K562 (cell line): ENCODE measurements around the gene HEPACAM2. TPM values are rescaled to one million over a fixed set of nuclear protein-coding genes. Genes with fewer than 3 reads are reported as not detected.

ENCODE experiments used
- ATAC-seq: fragments of 200-7000 bp; cut with Tn5 transposase; 3 replicates; pipeline ENCODE4 v1.9.1; 2020; ENCODE audit warnings: moderate library complexity
- BruUV-seq: library from RNA; stranded (reverse); fragments of 400-500 nt; replicated peaks from 2 replicates; lab custom pipeline; 2021; lab: Mats Ljungman, UMichigan
- CTCF ChIA-PET: fragments of 300-600 bp; formaldehyde crosslinking; extraction: SDS; loops from one replicate; lab custom pipeline; 2021; ENCODE audit warnings: low intra/inter-chr PET ratio; lab: Yijun Ruan, JAX
- POLR2A ChIA-PET: fragments of 300-600, 350-650 bp; sonication (Branson Sonifier 250); formaldehyde crosslinking; extraction: SDS; loops from one replicate; lab custom pipeline; 2021; ENCODE audit warnings: antibody characterized with exemption, inconsistent platforms; lab: Yijun Ruan, JAX
- DNase-seq, 4 experiments: peaks; one replicate each; pipeline versions ENCODE4 v3.0.0 to v3.0.0-alpha.2; 2011 to 2018; ENCODE audit warnings: low spot score in 3 of 4, mixed read lengths in 3 of 4; ENCODE audit errors: extremely low read depth in 1 of 4
- FAIRE-seq: peaks from 2 replicates; lab custom pipeline; 2011; peaks lifted over from hg19 to GRCh38; lab: Jason Lieb, UNC
- H2AFZ ChIP-seq: 2 replicates; pipeline ENCODE4 v1.6.0; 2011; ENCODE audit warnings: low read depth, low read length, control low read depth, inconsistent platforms
- H3K27ac ChIP-seq: fragments of 200-600 bp; 3 replicates; pipeline ENCODE4 v1.8.0; 2011; ENCODE audit warnings: low read depth, mild to moderate bottlenecking, control low read depth, inconsistent platforms, low read length, moderate library complexity, mixed read lengths; ENCODE audit errors: extremely low read depth
- H3K27me3 ChIP-seq, 2 experiments: fragments of 300-600 bp in 1 of 2; 2 replicates in 1 of 2; 3 replicates in 1 of 2; pipeline versions ENCODE4 v1.6.0 to v1.8.0; 2011; ENCODE audit warnings: inconsistent platforms in 2 of 2, low read length in 2 of 2, mild to moderate bottlenecking in 1 of 2, mixed read lengths in 1 of 2, moderate library complexity in 1 of 2; ENCODE audit not compliant: control insufficient read depth in 2 of 2, insufficient read depth in 2 of 2
- H3K36me3 ChIP-seq: fragments of 300-600 bp; 3 replicates; pipeline ENCODE4 v1.8.0; 2011; ENCODE audit warnings: mild to moderate bottlenecking, low read length, inconsistent platforms; ENCODE audit not compliant: control insufficient read depth, insufficient read depth
- H3K4me1 ChIP-seq, 2 experiments: fragments of 200-600 bp in 1 of 2; replicated peaks in 1 of 2; 2 replicates in 1 of 2; 3 replicates in 1 of 2; pipeline versions ENCODE4 v1.5.1 to v1.8.0; 2011; ENCODE audit warnings: inconsistent platforms in 2 of 2, low read length in 2 of 2, mild to moderate bottlenecking in 1 of 2, mixed read lengths in 1 of 2, moderate library complexity in 1 of 2; ENCODE audit not compliant: control insufficient read depth in 2 of 2, insufficient read depth in 2 of 2
- H3K4me2 ChIP-seq: 2 replicates; pipeline ENCODE4 v1.6.1; 2011; ENCODE audit warnings: low read length, control low read depth, inconsistent platforms, mixed read lengths; ENCODE audit not compliant: insufficient read depth
- H3K4me3 ChIP-seq: fragments of 200-600 bp; sonication (generic), shearing (Covaris generic); 2 replicates; pipeline ENCODE4 v1.5.1; 2016; ENCODE audit warnings: control low read depth, inconsistent platforms
- H3K79me2 ChIP-seq: fragments of 200-600 bp; 3 replicates; pipeline ENCODE4 v1.8.0; 2011; ENCODE audit warnings: low read length, inconsistent platforms; ENCODE audit not compliant: control insufficient read depth, insufficient read depth
- H3K9ac ChIP-seq, 2 experiments: 2 replicates each; pipeline versions ENCODE4 v1.6.0 to v1.6.1; 2011; ENCODE audit warnings: low read depth in 2 of 2, low read length in 2 of 2, control low read depth in 1 of 2, inconsistent platforms in 1 of 2, mild to moderate bottlenecking in 1 of 2, mixed read lengths in 1 of 2; ENCODE audit not compliant: insufficient read depth in 1 of 2
- H3K9me1 ChIP-seq: one replicate; pipeline ENCODE4 v1.6.0; 2011; ENCODE audit warnings: inconsistent platforms, mild to moderate bottlenecking, low read length, moderate library complexity; ENCODE audit not compliant: control insufficient read depth, insufficient read depth
- H3K9me3 ChIP-seq: replicated peaks from 2 replicates; pipeline ENCODE4 v1.5.1; 2011; ENCODE audit warnings: low read depth, low read length, inconsistent platforms; ENCODE audit not compliant: control insufficient read depth, insufficient read depth
- H4K20me1 ChIP-seq: replicated peaks from 2 replicates; pipeline ENCODE4 v1.6.1; 2011; ENCODE audit warnings: low read length, inconsistent platforms, mixed read lengths; ENCODE audit not compliant: control insufficient read depth, insufficient read depth
- CEBPB ChIP-seq: fragments of 450-650 bp; IDR thresholded peaks from 2 replicates; pipeline ENCODE4 v1.6.1; 2016; ENCODE audit warnings: missing genetic modification characterization, missing compliant biosample characterization
- CEBPG ChIP-seq, 3 experiments: fragments of 200-800 bp in 1 of 3; sonication (Bioruptor generic) in 1 of 3; sonication (generic) in 1 of 3; formaldehyde crosslinking in 1 of 3; IDR thresholded peaks in 2 of 3; conservative IDR thresholded peaks in 1 of 3; 2 replicates each; pipeline versions ENCODE4 v1.6.1 to v1.8.0; 2016 to 2022; ENCODE audit warnings: missing compliant biosample characterization in 2 of 3, missing genetic modification characterization in 2 of 3, mild to moderate bottlenecking in 1 of 3, missing genetic modification reagents in 1 of 3
- E2F5 ChIP-seq: sonication (generic); formaldehyde crosslinking; IDR thresholded peaks from 2 replicates; pipeline ENCODE4 v1.8.0; 2022; ENCODE audit warnings: mild to moderate bottlenecking, missing genetic modification reagents
- HMGN3 ChIP-seq: IDR thresholded peaks from 2 replicates; pipeline ENCODE4 v1.6.1; 2011; ENCODE audit warnings: borderline replicate concordance, low read depth, mild to moderate bottlenecking, mixed read lengths, low read length; ENCODE audit not compliant: insufficient read length; ENCODE audit errors: extremely low read depth
- PRMT5 ChIP-seq: sonication (generic); formaldehyde crosslinking; IDR thresholded peaks from 2 replicates; pipeline ENCODE4 v1.5.0; 2020; ENCODE audit warnings: missing genetic modification reagents
- PTBP1 ChIP-seq: fragments of 200-400 bp; formaldehyde crosslinking; IDR thresholded peaks from 2 replicates; pipeline ENCODE4 v1.6.1; 2017; ENCODE audit warnings: low read depth, low read length
- SRSF7 ChIP-seq: fragments of 200-400 bp; formaldehyde crosslinking; optimal IDR thresholded peaks from 2 replicates; pipeline ENCODE3; 2017; ENCODE audit warnings: mild to moderate bottlenecking, low read depth, low read length
- ZNF143 ChIP-seq: sonication (generic); formaldehyde crosslinking; IDR thresholded peaks from 2 replicates; pipeline ENCODE4 v1.9.0; 2022; ENCODE audit warnings: mild to moderate bottlenecking, missing genetic modification reagents
- WGBS: fragments of 100-300 bp; shearing (Covaris generic); methylation state at CpG from one replicate; pipeline ENCODE4 v1.1.6; 2016; ENCODE audit warnings: low coverage, mixed read lengths; ENCODE audit not compliant: insufficient coverage; ENCODE audit errors: missing lambda C conversion rate; 5-methylcytosine and 5-hydroxymethylcytosine counted together
- in situ Hi-C: fragments of 300-500 bp; cut with MboI; formaldehyde crosslinking; loops from 4 replicates; pipeline ENCODE4 v1.15.0; 2018; ENCODE audit warnings: inconsistent platforms, mixed read lengths
- intact Hi-C: fragments of 100-400 bp; cut with micrococcal nuclease; formaldehyde crosslinking; loops from 2 replicates; pipeline ENCODE4 v1.14.2; 2022
- polyA plus RNA-seq, 8 experiments: library from polyadenylated mRNA; depleted of rRNA in 4 of 8; stranded (reverse) in 5 of 8; unstranded in 3 of 8; fragments of >200 nt; fragmentation: Nextera tagmentation in 2 of 8; fragmentation: Illumina TruSeq in 1 of 8; extraction: Ambion mirVana in 2 of 8; extraction: Trizol in 1 of 8; gene quantifications; 2 replicates each; pipeline versions ENCODE4 v1.2.1 to v1.2.3, GENCODE V29; 2011 to 2014; ENCODE audit warnings: inconsistent platforms in 1 of 8, missing spikeins in 1 of 8
- total RNA-seq, 7 experiments: library from RNA; depleted of rRNA in 6 of 7; stranded (reverse); fragments of >200 nt in 6 of 7; fragmentation: Illumina TruSeq in 2 of 7; extraction: Trizol in 2 of 7; gene quantifications; 2 replicates each; pipeline versions ENCODE4 v1.2.1 to v1.2.3, GENCODE V29; 2011 to 2021; ENCODE audit warnings: low replicate concordance in 1 of 7

The HEPACAM2 gene
- total and polyA plus RNA-seq, 9 of the 15 experiments (the other 6 are each of a cell fraction or from before 2014, with no cell fraction given) = 2.0 to 6.5 (median 3.9) TPM

GRCh38 chr7:93164766-93165165 is 61.5 kb downstream of the HEPACAM2 start:
- Histone ChIP-seq H3K9me1 (no peaks in the 10 kb centered on the region), H4K20me1 (no peaks in the 10 kb centered on the region), H3K4me3 (no peak overlapping the region), H2AFZ (no peak overlapping the region), H3K79me2 (no peaks in the 10 kb centered on the region), H3K4me2 (no peak overlapping the region), H3K27me3 (no peaks in the 10 kb centered on the region), H3K9me3 (no peaks in the 10 kb centered on the region), H3K9ac (no peak overlapping the region), H3K4me1 (no peaks in the 10 kb centered on the region), H3K27ac (no peak overlapping the region), H3K36me3 (no peaks in the 10 kb centered on the region)
- FAIRE-seq (no peak), ATAC-seq (no peak), DNase-seq (no peak)
- intact Hi-C loops (no loop called here), in situ Hi-C loops (no loop called here)
- TF ChIP-seq CEBPB (tag) (peak; percentile 58), SRSF7 (no peak), CEBPG (CRISPR knock-in tag; IDR thresholded peaks at IDR 0.05) (no peak), CEBPG (tag; conservative IDR thresholded peaks at IDR 0.05 in 1 of 2, IDR thresholded peaks at IDR 0.05 in 1 of 2) (peak in 1 of 2 experiments; percentile 62; a peak in 2 of 4 replicates)
- BruUV-seq = no TSS peak
- ChIA-PET CTCF (interaction anchor here (0.6 kb wide), 1 partner anchor 573 kb away, joined by 4 read pairs; no protein-coding TSS in a partner anchor), POLR2A (no interaction called here)
- 38% methylated on average over 2 of the region's 2 CpGs for WGBS

DNA sequence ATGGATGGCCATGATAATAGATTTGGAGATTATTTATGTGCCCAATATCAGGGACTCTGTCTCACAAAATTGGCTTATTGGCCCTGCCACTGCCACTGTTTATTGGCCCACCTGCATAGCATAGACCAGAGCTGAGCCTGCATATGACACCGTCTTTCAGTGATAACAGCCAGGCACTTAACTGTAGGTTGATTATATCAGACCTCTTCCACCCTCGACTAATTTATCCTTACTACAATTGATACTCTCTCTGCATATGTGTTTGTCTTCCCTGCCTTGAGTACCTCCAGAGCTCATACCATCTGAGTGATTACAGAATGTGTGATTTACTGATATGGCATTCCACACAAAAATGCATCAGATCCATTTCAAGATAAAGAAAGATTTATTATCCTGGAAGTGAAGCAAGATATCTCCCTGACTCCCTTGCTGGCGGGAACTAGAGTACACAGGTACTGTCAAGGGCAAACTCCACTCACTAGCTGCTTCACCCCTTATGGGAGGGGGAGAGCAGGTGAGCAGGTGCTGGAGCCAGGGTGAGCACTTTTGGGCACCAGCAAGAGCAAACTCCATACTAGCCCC is 65.0 kb downstream of the HEPACAM2 start:
- in situ Hi-C loops = no loop called here
- ChIA-PET CTCF (no interaction called here), POLR2A (no interaction called here)
- no peaks in the 10 kb centered on the region for H3K4me1 ChIP-seq
- H3K27ac ChIP-seq = no peak overlapping the region
- H2AFZ ChIP-seq = no peak overlapping the region
- H3K4me2 ChIP-seq = no peak overlapping the region
- FAIRE-seq (no peak), DNase-seq (no peak)
- WGBS = 8% methylated on average over 3 of the region's 3 CpGs
- intact Hi-C loops = no loop called here
- H3K27me3 ChIP-seq = no peaks in the 10 kb centered on the region
- no peaks in the 10 kb centered on the region for H3K79me2 ChIP-seq
- no peaks in the 10 kb centered on the region for H3K9me1 ChIP-seq
- H3K36me3 ChIP-seq = no peaks in the 10 kb centered on the region
- BruUV-seq = no TSS peak
- no peaks in the 10 kb centered on the region for H4K20me1 ChIP-seq
- no peak overlapping the region for H3K9ac ChIP-seq
- no peaks in the 10 kb centered on the region for H3K9me3 ChIP-seq
- H3K4me3 ChIP-seq = no peak overlapping the region
- TF ChIP-seq E2F5 (CRISPR knock-in tag) (no peak), PRMT5 (CRISPR knock-in tag) (no peak), PTBP1 (no peak), HMGN3 (no peak), ZNF143 (CRISPR knock-in tag) (no peak)
- TF ChIP-seq, all 486 proteins: peak for 0
- no peak for ATAC-seq
